Caco-2 (cell line): Measurements from ENCODE around the gene KIAA1671. TPM values are rescaled to one million over a fixed set of nuclear protein-coding genes. Genes with fewer than 3 reads are reported as not detected.

Source experiments
- BruUV-seq: library from RNA; stranded (reverse); fragments of 400-500 nt; replicated peaks from 2 replicates; lab custom pipeline; 2021; lab: Mats Ljungman, UMichigan
- CTCF ChIA-PET: fragments of 300-600 bp; sonication (Branson Sonifier 250); formaldehyde crosslinking; loops from one replicate; lab custom pipeline; 2022; ENCODE audit warnings: antibody characterized with exemption; lab: Charles Lee
- POLR2A ChIA-PET: fragments of 300-600 bp; sonication (Branson Sonifier 250); formaldehyde crosslinking; loops from one replicate; lab custom pipeline; 2022; ENCODE audit warnings: antibody characterized with exemption; lab: Charles Lee
- DNase-seq, 2 experiments: peaks; one replicate each; pipeline versions ENCODE4 v3.0.0 to v3.0.0-alpha.2; 2020 to 2022
- H3K27me3 ChIP-seq: replicated peaks from 2 replicates; pipeline ENCODE4 v1.6.0; 2011; ENCODE audit warnings: low read length; ENCODE audit not compliant: control insufficient read depth, insufficient read depth
- H3K36me3 ChIP-seq: 2 replicates; pipeline ENCODE4 v1.5.1; 2011; ENCODE audit warnings: low read length; ENCODE audit not compliant: control insufficient read depth, insufficient read depth
- H3K4me1 ChIP-seq: fragments of 250-450 bp; sonication (Bioruptor Pico); 2 replicates; pipeline ENCODE4 v1.5.1; 2020; ENCODE audit warnings: mild to moderate bottlenecking
- H3K4me3 ChIP-seq: 2 replicates; pipeline ENCODE4 v1.5.1; 2011; ENCODE audit warnings: low read depth, mild to moderate bottlenecking, control low read depth, low read length
- H3K9me3 ChIP-seq: fragments of 250-450 bp; sonication (Bioruptor Pico); 2 replicates; pipeline ENCODE4 v1.5.1; 2020; ENCODE audit warnings: mild to moderate bottlenecking, moderate library complexity
- H3K27ac Mint-ChIP-seq: one replicate; pipeline ENCODE4 v1.8.0; 2022; ENCODE audit warnings: mixed read lengths; ENCODE audit not compliant: unreplicated experiment
- H3K27me3 Mint-ChIP-seq: one replicate; pipeline ENCODE4 v1.8.0; 2022; ENCODE audit warnings: mixed read lengths; ENCODE audit not compliant: insufficient read depth, unreplicated experiment
- H3K36me3 Mint-ChIP-seq: one replicate; pipeline ENCODE4 v1.8.0; 2022; ENCODE audit warnings: mild to moderate bottlenecking, mixed read lengths; ENCODE audit not compliant: insufficient read depth, unreplicated experiment
- H3K4me1 Mint-ChIP-seq: one replicate; pipeline ENCODE4 v1.8.0; 2022; ENCODE audit warnings: low read depth, mixed read lengths; ENCODE audit not compliant: unreplicated experiment
- H3K4me3 Mint-ChIP-seq: one replicate; pipeline ENCODE4 v1.8.0; 2022; ENCODE audit warnings: mild to moderate bottlenecking, moderate library complexity, mixed read lengths; ENCODE audit not compliant: unreplicated experiment
- H3K9me3 Mint-ChIP-seq: one replicate; pipeline ENCODE4 v1.8.0; 2022; ENCODE audit warnings: mixed read lengths; ENCODE audit not compliant: unreplicated experiment
- intact Hi-C: fragments of 100-400 bp; cut with micrococcal nuclease; formaldehyde crosslinking; loops from one replicate; pipeline ENCODE4 v1.10.0; 2022; ENCODE audit not compliant: unreplicated experiment
- total RNA-seq: library from RNA; stranded (reverse); gene quantifications from 2 replicates; pipeline ENCODE4 v1.2.3, GENCODE V29; 2022
- TF ChIP-seq, protein P1 (sequence below), 2 experiments: fragments of 200-600 bp in 1 of 2; IDR thresholded peaks; 1 replicate in 1 of 2; 2 replicates in 1 of 2; pipeline versions ENCODE4 v1.5.1 to v1.8.0; 2011 to 2022; ENCODE audit warnings: antibody characterized with exemption in 1 of 2, control low read depth in 1 of 2, inconsistent platforms in 1 of 2, low read depth in 1 of 2, low read length in 1 of 2, mild to moderate bottlenecking in 1 of 2, moderate library complexity in 1 of 2; ENCODE audit not compliant: insufficient read depth in 1 of 2, severe bottlenecking in 1 of 2, unreplicated experiment in 1 of 2

KIAA1671 gene
- total RNA-seq, 1 experiment from 2014 or later = 28.6 TPM

GRCh38 chr22:25062386-25063085, 110.0 kb downstream of the KIAA1671 start:
- H3K27me3 ChIP-seq = no peaks in the 10 kb centered on the region
- TF ChIP-seq, protein P1, sequence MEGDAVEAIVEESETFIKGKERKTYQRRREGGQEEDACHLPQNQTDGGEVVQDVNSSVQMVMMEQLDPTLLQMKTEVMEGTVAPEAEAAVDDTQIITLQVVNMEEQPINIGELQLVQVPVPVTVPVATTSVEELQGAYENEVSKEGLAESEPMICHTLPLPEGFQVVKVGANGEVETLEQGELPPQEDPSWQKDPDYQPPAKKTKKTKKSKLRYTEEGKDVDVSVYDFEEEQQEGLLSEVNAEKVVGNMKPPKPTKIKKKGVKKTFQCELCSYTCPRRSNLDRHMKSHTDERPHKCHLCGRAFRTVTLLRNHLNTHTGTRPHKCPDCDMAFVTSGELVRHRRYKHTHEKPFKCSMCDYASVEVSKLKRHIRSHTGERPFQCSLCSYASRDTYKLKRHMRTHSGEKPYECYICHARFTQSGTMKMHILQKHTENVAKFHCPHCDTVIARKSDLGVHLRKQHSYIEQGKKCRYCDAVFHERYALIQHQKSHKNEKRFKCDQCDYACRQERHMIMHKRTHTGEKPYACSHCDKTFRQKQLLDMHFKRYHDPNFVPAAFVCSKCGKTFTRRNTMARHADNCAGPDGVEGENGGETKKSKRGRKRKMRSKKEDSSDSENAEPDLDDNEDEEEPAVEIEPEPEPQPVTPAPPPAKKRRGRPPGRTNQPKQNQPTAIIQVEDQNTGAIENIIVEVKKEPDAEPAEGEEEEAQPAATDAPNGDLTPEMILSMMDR (IDR thresholded peaks at IDR 0.05; ENCODE audit: insufficient read depth in 1 of 2, low read depth in 1 of 2, low read length in 1 of 2, severe bottlenecking in 1 of 2, unreplicated experiment in 1 of 2) = no peak
- Mint-ChIP-seq H3K4me1 (no peaks in the 10 kb centered on the region), H3K36me3 (peaks cover 11% of the 10 kb centered on the region), H3K9me3 (no peaks in the 10 kb centered on the region), H3K27ac (no peak overlapping the region), H3K4me3 (no peak overlapping the region), H3K27me3 (no peaks in the 10 kb centered on the region)
- H3K4me3 ChIP-seq = no peak overlapping the region
- no peaks in the 10 kb centered on the region for H3K36me3 ChIP-seq
- no peaks in the 10 kb centered on the region for H3K9me3 ChIP-seq
- ChIA-PET CTCF (no interaction called here), POLR2A (no interaction called here)
- intact Hi-C loops = no loop called here
- DNase-seq = no peak
- BruUV-seq = no TSS peak
- no peaks in the 10 kb centered on the region for H3K4me1 ChIP-seq

DNA sequence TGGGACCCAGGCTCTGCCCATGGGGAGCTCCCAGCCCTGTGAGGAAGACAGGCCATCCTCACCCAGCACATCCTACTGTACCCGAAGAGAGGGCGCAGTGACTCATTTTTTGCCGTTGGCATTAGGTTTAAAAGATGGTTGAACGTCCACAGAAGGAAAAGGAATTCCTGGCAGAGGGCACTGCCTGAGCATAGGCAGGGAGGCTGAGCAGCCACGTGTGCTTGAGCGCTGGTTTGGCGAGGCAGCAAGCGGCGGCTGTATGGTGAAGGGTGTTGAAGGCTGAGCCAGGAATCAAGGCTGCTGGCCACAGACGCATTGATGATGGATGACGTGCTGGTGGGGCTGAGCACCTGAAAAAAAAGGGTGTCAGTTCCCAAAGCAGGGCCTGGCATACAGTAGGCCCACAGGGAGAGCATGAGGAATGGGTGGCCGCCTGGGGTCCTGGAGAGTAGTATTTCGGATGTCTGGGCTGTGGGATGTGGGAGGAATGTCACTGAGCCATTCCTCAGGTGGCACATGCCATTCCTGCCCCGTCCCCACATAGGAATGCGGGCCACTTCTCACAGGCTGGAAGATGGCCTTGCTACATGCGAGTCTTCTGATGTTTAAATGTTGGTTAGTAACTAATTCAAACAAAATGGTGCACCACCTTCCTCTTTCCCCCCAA, 112.5 kb downstream of the KIAA1671 start:
- H3K9me3 Mint-ChIP-seq = no peaks in the 10 kb centered on the region
- Histone ChIP-seq H3K4me3 (no peak overlapping the region), H3K36me3 (no peaks in the 10 kb centered on the region), H3K9me3 (no peaks in the 10 kb centered on the region), H3K4me1 (no peaks in the 10 kb centered on the region), H3K27me3 (no peaks in the 10 kb centered on the region)
- no peaks in the 10 kb centered on the region for H3K4me1 Mint-ChIP-seq
- TF ChIP-seq, protein P1 (IDR thresholded peaks at IDR 0.05; ENCODE audit: insufficient read depth in 1 of 2, low read depth in 1 of 2, low read length in 1 of 2, severe bottlenecking in 1 of 2, unreplicated experiment in 1 of 2) = no peak
- H3K36me3 Mint-ChIP-seq = peaks cover 10% of the 10 kb centered on the region
- ChIA-PET CTCF (no interaction called here), POLR2A (no interaction called here)
- no peaks in the 10 kb centered on the region for H3K27me3 Mint-ChIP-seq
- no peak overlapping the region for H3K27ac Mint-ChIP-seq
- intact Hi-C loops = no loop called here
- DNase-seq = no peak
- H3K4me3 Mint-ChIP-seq = no peak overlapping the region
- no TSS peak for BruUV-seq

- Histone ChIP-seq H3K27me3 (no peaks in the 10 kb centered on the region), H3K36me3 (no peaks in the 10 kb centered on the region), H3K4me3 (no peak overlapping the region), H3K9me3 (no peaks in the 10 kb centered on the region), H3K4me1 (no peaks in the 10 kb centered on the region)
- Mint-ChIP-seq H3K4me1 (peaks cover 14% of the 10 kb centered on the region), H3K27ac (peak overlapping the region; percentile 45), H3K4me3 (no peak overlapping the region), H3K27me3 (no peaks in the 10 kb centered on the region), H3K36me3 (peaks cover 10% of the 10 kb centered on the region), H3K9me3 (no peaks in the 10 kb centered on the region)
- ChIA-PET POLR2A (no interaction called here), CTCF (interaction anchor here (0.6 kb wide), 1 partner anchor 16 kb away, joined by 3 read pairs; no protein-coding TSS in a partner anchor)
- intact Hi-C loops = no loop called here
- TF ChIP-seq, protein P1 (IDR thresholded peaks at IDR 0.05; ENCODE audit: insufficient read depth in 1 of 2, low read depth in 1 of 2, low read length in 1 of 2, severe bottlenecking in 1 of 2, unreplicated experiment in 1 of 2) = no peak
- no peak for DNase-seq
- no TSS peak for BruUV-seq
Observed at GRCh38 chr22:25066861-25067435, 114.4 kb downstream of the KIAA1671 start.
